GM21515 (cell line): Measurements from ENCODE around the gene ZNFX1.
"Not testable (repeated sequence)": the region's sequence is repeated elsewhere in the genome, so short reads cannot be mapped to it uniquely, and the experiment has no call there.

Experiments
- ATAC-seq: cut with Tn5 transposase; IDR thresholded peaks from one replicate; pipeline ENCODE4 v1.9.1; 2021; ENCODE audit not compliant: unreplicated experiment

The ZNFX1 gene

GRCh38 chr20:49216991-49217578, 60.8 kb downstream of the ZNFX1 start:
- ATAC-seq, result no peak

GRCh38 chr20:49215232-49215631, 62.6 kb downstream of the ZNFX1 start:
- no peak for ATAC-seq

- no peak for ATAC-seq
Observed at GRCh38 chr20:49214571-49214970, 63.3 kb downstream of the ZNFX1 start.

- no peak for ATAC-seq
Observed at GRCh38 chr20:49210757-49211110, 67.1 kb downstream of the ZNFX1 start.

GRCh38 chr20:49210101-49210756, 67.6 kb downstream of the ZNFX1 start:
- no peak for ATAC-seq

GRCh38 chr20:49207076-49207475, 70.8 kb downstream of the ZNFX1 start:
- no peak for ATAC-seq

GRCh38 chr20:49203746-49204145, 74.1 kb downstream of the ZNFX1 start:
- ATAC-seq, result no peak

- no peak for ATAC-seq
Observed at GRCh38 chr20:49203011-49203410, 74.8 kb downstream of the ZNFX1 start.

GRCh38 chr20:49199729-49200293, 78.0 kb downstream of the ZNFX1 start:
- ATAC-seq, result no peak

- not testable (repeated sequence) for ATAC-seq
Observed at GRCh38 chr20:49192944-49193518, 84.8 kb downstream of the ZNFX1 start.
